GM21447 (cell line): ENCODE results near the gene NKAP.
"Not testable (repeated sequence)": the region's sequence is repeated elsewhere in the genome, so short reads cannot be mapped to it uniquely, and the experiment has no call there.

Experiments used
- ATAC-seq: cut with Tn5 transposase; IDR thresholded peaks from one replicate; pipeline ENCODE4 v1.9.1; 2021; ENCODE audit not compliant: unreplicated experiment

The NKAP gene

GRCh38 chrX:119943185-119943988, at the start of gene NKAP:
NKAP (minus strand) TSS chrX:119943751; CDS start chrX:119943605, 146 bp downstream.
- peak; percentile 85 for ATAC-seq

- ATAC-seq: no peak
These were observed 47.6 kb upstream of the NKAP start for GRCh38 chrX:119991005-119991787.

- ATAC-seq: no peak
These were observed 47.0 kb upstream of the NKAP start for GRCh38 chrX:119990556-119991004.

GRCh38 chrX:119989905-119990555, 46.5 kb upstream of the NKAP start:
- no peak for ATAC-seq

GRCh38 chrX:119986203-119986602, 42.7 kb upstream of the NKAP start:
- ATAC-seq: no peak

GRCh38 chrX:119984652-119985051, 41.1 kb upstream of the NKAP start:
- ATAC-seq: no peak

GRCh38 chrX:119983494-119983893, 39.9 kb upstream of the NKAP start:
- ATAC-seq: no peak

GRCh38 chrX:119982145-119982544, 38.6 kb upstream of the NKAP start:
- ATAC-seq: no peak

- no peak for ATAC-seq
These were observed 37.9 kb upstream of the NKAP start for GRCh38 chrX:119981286-119982070.

GRCh38 chrX:119977172-119977571, 33.6 kb upstream of the NKAP start:
- not testable (repeated sequence) for ATAC-seq

- ATAC-seq: no peak
These were observed 27.6 kb upstream of the NKAP start for GRCh38 chrX:119971184-119971583.

GRCh38 chrX:119970574-119970973, 27.0 kb upstream of the NKAP start:
- ATAC-seq: no peak

- ATAC-seq: not testable (repeated sequence)
These were observed 23.3 kb upstream of the NKAP start for GRCh38 chrX:119966837-119967236.

GRCh38 chrX:119960625-119961024, 17.1 kb upstream of the NKAP start:
- no peak for ATAC-seq

GRCh38 chrX:119955807-119956570, 12.4 kb upstream of the NKAP start:
- ATAC-seq: not testable (repeated sequence)

GRCh38 chrX:119954374-119954773, 10.8 kb upstream of the NKAP start:
- ATAC-seq: no peak

GRCh38 chrX:119948381-119948780, 4.8 kb upstream of the NKAP start:
- no peak for ATAC-seq

GRCh38 chrX:119945481-119945880, 1.9 kb upstream of the NKAP start:
- ATAC-seq: no peak

GRCh38 chrX:119942831-119943184, 743 bp downstream of the NKAP start:
- ATAC-seq: peak; percentile 22

- ATAC-seq: no peak
These were observed 1.3 kb downstream of the NKAP start for GRCh38 chrX:119942173-119942819.
